Measurements from ENCODE around the gene GULP1. TPM values are rescaled to one million over a fixed set of nuclear protein-coding genes. Genes with fewer than 3 reads are reported as not detected.
A peak's percentile ranks its signal among the peaks of the same experiment; 100 is the strongest.

GULP1 gene
- total and polyA plus RNA-seq, 2 of the 13 experiments (the other 11 are each of a cell fraction or from before 2014, with no cell fraction given), result 0.15 TPM; not detected in 1

DNA sequence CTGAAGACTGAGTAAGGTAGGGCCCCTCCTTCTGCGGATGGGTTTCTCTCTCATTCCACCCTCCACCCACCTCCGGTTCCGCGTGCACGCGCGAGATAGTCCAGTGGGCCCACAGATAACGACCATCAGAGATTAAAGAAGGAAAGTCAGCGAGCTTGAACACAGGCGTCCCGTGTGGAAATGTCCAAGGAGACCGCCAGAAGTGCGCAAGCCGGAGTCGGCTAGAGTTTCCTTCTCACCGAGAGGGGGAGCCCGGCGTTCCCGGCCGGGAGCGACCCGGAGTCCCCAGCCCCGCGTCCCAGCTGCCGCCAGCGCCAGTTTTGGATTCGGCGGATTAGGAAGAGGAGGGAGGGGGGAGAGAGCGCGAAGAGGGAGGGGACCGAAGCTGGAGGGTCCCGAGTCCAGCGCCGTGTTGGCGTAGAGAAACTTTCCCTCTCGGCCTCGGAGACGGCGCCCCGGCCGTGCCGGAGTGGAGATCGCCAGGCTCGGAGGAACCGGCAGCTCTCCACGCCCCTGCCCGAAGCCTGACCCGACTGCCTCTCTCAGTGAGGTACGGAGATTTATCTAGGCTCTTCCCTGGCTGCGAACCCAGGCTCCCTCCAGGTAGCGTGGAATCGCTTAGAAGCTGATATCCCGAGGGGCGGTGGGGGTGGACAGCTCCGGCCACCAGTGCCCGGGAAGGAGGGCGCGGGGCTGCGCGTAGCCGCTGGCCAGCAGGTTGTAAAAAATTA lies at the start of gene GULP1 (continued):
- no peak for TF ChIP-seq ZNF891 (CRISPR knock-in tag; IDR thresholded peaks at IDR 0.05)
- TF ChIP-seq ZNF382 (CRISPR knock-in tag; IDR thresholded peaks at IDR 0.05; ENCODE audit: borderline replicate concordance), result no peak
- TF ChIP-seq, protein P1, sequence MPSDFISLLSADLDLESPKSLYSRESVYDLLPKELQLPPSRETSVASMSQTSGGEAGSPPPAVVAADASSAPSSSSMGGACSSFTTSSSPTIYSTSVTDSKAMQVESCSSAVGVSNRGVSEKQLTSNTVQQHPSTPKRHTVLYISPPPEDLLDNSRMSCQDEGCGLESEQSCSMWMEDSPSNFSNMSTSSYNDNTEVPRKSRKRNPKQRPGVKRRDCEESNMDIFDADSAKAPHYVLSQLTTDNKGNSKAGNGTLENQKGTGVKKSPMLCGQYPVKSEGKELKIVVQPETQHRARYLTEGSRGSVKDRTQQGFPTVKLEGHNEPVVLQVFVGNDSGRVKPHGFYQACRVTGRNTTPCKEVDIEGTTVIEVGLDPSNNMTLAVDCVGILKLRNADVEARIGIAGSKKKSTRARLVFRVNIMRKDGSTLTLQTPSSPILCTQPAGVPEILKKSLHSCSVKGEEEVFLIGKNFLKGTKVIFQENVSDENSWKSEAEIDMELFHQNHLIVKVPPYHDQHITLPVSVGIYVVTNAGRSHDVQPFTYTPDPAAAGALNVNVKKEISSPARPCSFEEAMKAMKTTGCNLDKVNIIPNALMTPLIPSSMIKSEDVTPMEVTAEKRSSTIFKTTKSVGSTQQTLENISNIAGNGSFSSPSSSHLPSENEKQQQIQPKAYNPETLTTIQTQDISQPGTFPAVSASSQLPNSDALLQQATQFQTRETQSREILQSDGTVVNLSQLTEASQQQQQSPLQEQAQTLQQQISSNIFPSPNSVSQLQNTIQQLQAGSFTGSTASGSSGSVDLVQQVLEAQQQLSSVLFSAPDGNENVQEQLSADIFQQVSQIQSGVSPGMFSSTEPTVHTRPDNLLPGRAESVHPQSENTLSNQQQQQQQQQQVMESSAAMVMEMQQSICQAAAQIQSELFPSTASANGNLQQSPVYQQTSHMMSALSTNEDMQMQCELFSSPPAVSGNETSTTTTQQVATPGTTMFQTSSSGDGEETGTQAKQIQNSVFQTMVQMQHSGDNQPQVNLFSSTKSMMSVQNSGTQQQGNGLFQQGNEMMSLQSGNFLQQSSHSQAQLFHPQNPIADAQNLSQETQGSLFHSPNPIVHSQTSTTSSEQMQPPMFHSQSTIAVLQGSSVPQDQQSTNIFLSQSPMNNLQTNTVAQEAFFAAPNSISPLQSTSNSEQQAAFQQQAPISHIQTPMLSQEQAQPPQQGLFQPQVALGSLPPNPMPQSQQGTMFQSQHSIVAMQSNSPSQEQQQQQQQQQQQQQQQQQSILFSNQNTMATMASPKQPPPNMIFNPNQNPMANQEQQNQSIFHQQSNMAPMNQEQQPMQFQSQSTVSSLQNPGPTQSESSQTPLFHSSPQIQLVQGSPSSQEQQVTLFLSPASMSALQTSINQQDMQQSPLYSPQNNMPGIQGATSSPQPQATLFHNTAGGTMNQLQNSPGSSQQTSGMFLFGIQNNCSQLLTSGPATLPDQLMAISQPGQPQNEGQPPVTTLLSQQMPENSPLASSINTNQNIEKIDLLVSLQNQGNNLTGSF (CRISPR knock-in tag; IDR thresholded peaks at IDR 0.05), result no peak
- no peak for TF ChIP-seq SMYD3 (CRISPR knock-in tag; IDR thresholded peaks at IDR 0.05)
- no peak for TF ChIP-seq PHF21A (CRISPR knock-in tag; IDR thresholded peaks at IDR 0.05)
- peak; percentile 69; the same call in 1 of the 2 replicates for TF ChIP-seq KDM2A (CRISPR knock-in tag; IDR thresholded peaks at IDR 0.05; ENCODE audit: borderline replicate concordance, low read depth)
- TF ChIP-seq, protein P2, sequence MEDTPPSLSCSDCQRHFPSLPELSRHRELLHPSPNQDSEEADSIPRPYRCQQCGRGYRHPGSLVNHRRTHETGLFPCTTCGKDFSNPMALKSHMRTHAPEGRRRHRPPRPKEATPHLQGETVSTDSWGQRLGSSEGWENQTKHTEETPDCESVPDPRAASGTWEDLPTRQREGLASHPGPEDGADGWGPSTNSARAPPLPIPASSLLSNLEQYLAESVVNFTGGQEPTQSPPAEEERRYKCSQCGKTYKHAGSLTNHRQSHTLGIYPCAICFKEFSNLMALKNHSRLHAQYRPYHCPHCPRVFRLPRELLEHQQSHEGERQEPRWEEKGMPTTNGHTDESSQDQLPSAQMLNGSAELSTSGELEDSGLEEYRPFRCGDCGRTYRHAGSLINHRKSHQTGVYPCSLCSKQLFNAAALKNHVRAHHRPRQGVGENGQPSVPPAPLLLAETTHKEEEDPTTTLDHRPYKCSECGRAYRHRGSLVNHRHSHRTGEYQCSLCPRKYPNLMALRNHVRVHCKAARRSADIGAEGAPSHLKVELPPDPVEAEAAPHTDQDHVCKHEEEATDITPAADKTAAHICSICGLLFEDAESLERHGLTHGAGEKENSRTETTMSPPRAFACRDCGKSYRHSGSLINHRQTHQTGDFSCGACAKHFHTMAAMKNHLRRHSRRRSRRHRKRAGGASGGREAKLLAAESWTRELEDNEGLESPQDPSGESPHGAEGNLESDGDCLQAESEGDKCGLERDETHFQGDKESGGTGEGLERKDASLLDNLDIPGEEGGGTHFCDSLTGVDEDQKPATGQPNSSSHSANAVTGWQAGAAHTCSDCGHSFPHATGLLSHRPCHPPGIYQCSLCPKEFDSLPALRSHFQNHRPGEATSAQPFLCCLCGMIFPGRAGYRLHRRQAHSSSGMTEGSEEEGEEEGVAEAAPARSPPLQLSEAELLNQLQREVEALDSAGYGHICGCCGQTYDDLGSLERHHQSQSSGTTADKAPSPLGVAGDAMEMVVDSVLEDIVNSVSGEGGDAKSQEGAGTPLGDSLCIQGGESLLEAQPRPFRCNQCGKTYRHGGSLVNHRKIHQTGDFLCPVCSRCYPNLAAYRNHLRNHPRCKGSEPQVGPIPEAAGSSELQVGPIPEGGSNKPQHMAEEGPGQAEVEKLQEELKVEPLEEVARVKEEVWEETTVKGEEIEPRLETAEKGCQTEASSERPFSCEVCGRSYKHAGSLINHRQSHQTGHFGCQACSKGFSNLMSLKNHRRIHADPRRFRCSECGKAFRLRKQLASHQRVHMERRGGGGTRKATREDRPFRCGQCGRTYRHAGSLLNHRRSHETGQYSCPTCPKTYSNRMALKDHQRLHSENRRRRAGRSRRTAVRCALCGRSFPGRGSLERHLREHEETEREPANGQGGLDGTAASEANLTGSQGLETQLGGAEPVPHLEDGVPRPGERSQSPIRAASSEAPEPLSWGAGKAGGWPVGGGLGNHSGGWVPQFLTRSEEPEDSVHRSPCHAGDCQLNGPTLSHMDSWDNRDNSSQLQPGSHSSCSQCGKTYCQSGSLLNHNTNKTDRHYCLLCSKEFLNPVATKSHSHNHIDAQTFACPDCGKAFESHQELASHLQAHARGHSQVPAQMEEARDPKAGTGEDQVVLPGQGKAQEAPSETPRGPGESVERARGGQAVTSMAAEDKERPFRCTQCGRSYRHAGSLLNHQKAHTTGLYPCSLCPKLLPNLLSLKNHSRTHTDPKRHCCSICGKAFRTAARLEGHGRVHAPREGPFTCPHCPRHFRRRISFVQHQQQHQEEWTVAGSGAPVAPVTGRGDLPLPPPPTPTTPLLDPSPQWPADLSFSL (CRISPR knock-in tag; IDR thresholded peaks at IDR 0.05), result no peak
- TF ChIP-seq RNF2 (conservative IDR thresholded peaks at IDR 0.05; ENCODE audit: low read depth), result no peak
- TF ChIP-seq, protein P3, sequence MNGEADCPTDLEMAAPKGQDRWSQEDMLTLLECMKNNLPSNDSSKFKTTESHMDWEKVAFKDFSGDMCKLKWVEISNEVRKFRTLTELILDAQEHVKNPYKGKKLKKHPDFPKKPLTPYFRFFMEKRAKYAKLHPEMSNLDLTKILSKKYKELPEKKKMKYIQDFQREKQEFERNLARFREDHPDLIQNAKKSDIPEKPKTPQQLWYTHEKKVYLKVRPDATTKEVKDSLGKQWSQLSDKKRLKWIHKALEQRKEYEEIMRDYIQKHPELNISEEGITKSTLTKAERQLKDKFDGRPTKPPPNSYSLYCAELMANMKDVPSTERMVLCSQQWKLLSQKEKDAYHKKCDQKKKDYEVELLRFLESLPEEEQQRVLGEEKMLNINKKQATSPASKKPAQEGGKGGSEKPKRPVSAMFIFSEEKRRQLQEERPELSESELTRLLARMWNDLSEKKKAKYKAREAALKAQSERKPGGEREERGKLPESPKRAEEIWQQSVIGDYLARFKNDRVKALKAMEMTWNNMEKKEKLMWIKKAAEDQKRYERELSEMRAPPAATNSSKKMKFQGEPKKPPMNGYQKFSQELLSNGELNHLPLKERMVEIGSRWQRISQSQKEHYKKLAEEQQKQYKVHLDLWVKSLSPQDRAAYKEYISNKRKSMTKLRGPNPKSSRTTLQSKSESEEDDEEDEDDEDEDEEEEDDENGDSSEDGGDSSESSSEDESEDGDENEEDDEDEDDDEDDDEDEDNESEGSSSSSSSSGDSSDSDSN (CRISPR knock-in tag; IDR thresholded peaks at IDR 0.05), result peak; percentile 68; the same call in 1 of the 2 replicates
- TF ChIP-seq ATM (IDR thresholded peaks at IDR 0.05; ENCODE audit: borderline replicate concordance), result no peak
- no peak for TF ChIP-seq TCF7 (IDR thresholded peaks at IDR 0.05; ENCODE audit: low read depth)
- no peak for TF ChIP-seq ARNTL (CRISPR knock-in tag; IDR thresholded peaks at IDR 0.05)
- no peak for TF ChIP-seq FOXM1 (CRISPR knock-in tag; IDR thresholded peaks at IDR 0.05)
- TF ChIP-seq ZNF547 (CRISPR knock-in tag; IDR thresholded peaks at IDR 0.05), result no peak
- TF ChIP-seq, protein P4, sequence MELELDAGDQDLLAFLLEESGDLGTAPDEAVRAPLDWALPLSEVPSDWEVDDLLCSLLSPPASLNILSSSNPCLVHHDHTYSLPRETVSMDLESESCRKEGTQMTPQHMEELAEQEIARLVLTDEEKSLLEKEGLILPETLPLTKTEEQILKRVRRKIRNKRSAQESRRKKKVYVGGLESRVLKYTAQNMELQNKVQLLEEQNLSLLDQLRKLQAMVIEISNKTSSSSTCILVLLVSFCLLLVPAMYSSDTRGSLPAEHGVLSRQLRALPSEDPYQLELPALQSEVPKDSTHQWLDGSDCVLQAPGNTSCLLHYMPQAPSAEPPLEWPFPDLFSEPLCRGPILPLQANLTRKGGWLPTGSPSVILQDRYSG (CRISPR knock-in tag; IDR thresholded peaks at IDR 0.05), result no peak

Data from HepG2 (cell line).